Measurements from ENCODE around the gene FOXC2.

- TF ChIP-seq EZH2 (IDR thresholded peaks at IDR 0.05; ENCODE audit: borderline replicate concordance, control insufficient read depth, low read depth, low read length): no peak
- TF ChIP-seq EED (IDR thresholded peaks at IDR 0.05; ENCODE audit: low read depth): no peak
- TF ChIP-seq CTCF (IDR thresholded peaks at IDR 0.05 in 2 of 3, conservative IDR thresholded peaks at IDR 0.05 in 1 of 3; ENCODE audit: control insufficient read depth in 2 of 3, extremely low read depth in 1 of 3, insufficient read depth in 1 of 3, low read depth in 3 of 3, low read length in 3 of 3): no peak
- no peak for TF ChIP-seq POLR2A (IDR thresholded peaks at IDR 0.05; ENCODE audit: low read depth, low read length)
- no peak for TF ChIP-seq RFX5 (IDR thresholded peaks at IDR 0.05; ENCODE audit: low read depth, low read length)
- TF ChIP-seq MXI1 (IDR thresholded peaks at IDR 0.05; ENCODE audit: low read depth, low read length): no peak
- no peak for TF ChIP-seq SMC3 (IDR thresholded peaks at IDR 0.05; ENCODE audit: borderline replicate concordance, low read length)
- TF ChIP-seq NKRF (conservative IDR thresholded peaks at IDR 0.05): no peak
- TF ChIP-seq ZNF274 (IDR thresholded peaks at IDR 0.05; ENCODE audit: insufficient read depth, insufficient read length): no peak
- no peak for TF ChIP-seq KDM1A (IDR thresholded peaks at IDR 0.05; ENCODE audit: borderline replicate concordance)
- TF ChIP-seq ASH2L (IDR thresholded peaks at IDR 0.05; ENCODE audit: borderline replicate concordance, low read depth): no peak
- no peak for TF ChIP-seq USF2 (IDR thresholded peaks at IDR 0.05; ENCODE audit: borderline replicate concordance, low read depth, low read length)
These were observed 12.1 kb downstream of the FOXC2 start for GRCh38 chr16:86578611-86579267.
